Suppressor macrophage (primary cell): ENCODE measurements around the gene DOCK4.
A peak's percentile ranks its signal among the peaks of the same experiment; 100 is the strongest.

Source experiments
- DNase-seq, 4 experiments: peaks; one replicate each; pipeline ENCODE4 v3.0.0-alpha.2; 2020 to 2022

The DOCK4 gene

GRCh38 chr7:112220877-112221434, 14.8 kb upstream of the DOCK4 start:
- no peak for DNase-seq

GRCh38 chr7:112215787-112216186, 9.6 kb upstream of the DOCK4 start:
- DNase-seq, result no peak

GRCh38 chr7:112214883-112215282, 8.7 kb upstream of the DOCK4 start:
- no peak for DNase-seq

- no peak for DNase-seq
These were observed 8.1 kb upstream of the DOCK4 start for GRCh38 chr7:112214268-112214667.

- no peak for DNase-seq
These were observed 7.5 kb upstream of the DOCK4 start for GRCh38 chr7:112213735-112214134.

- no peak for DNase-seq
These were observed 6.4 kb upstream of the DOCK4 start for GRCh38 chr7:112212571-112212970.

GRCh38 chr7:112211348-112211907, 5.2 kb upstream of the DOCK4 start:
- DNase-seq, result no peak

- DNase-seq, result no peak
These were observed 1.6 kb upstream of the DOCK4 start for GRCh38 chr7:112207765-112208164.

- DNase-seq, result peak in 1 of 4 experiments; percentile 34
These were observed 893 bp upstream of the DOCK4 start for GRCh38 chr7:112206991-112207592.

GRCh38 chr7:112205343-112206237, 609 bp downstream of the DOCK4 start:
- peak; percentile 66 to 78 (median 73) for DNase-seq

GRCh38 chr7:112204499-112205342, 1.5 kb downstream of the DOCK4 start:
- peak; percentile 62 to 75 (median 69) for DNase-seq

- DNase-seq, result no peak
These were observed 2.8 kb downstream of the DOCK4 start for GRCh38 chr7:112203365-112203739.

- peak; percentile 72 to 78 (median 74) for DNase-seq
These were observed 3.4 kb downstream of the DOCK4 start for GRCh38 chr7:112202816-112203215.

GRCh38 chr7:112201839-112202238, 4.4 kb downstream of the DOCK4 start:
- DNase-seq, result no peak

GRCh38 chr7:112201411-112201810, 4.8 kb downstream of the DOCK4 start:
- no peak for DNase-seq

GRCh38 chr7:112199672-112200071, 6.5 kb downstream of the DOCK4 start:
- DNase-seq, result no peak

- peak in 2 of 4 experiments; percentile 57 to 71 for DNase-seq
These were observed 7.1 kb downstream of the DOCK4 start for GRCh38 chr7:112199035-112199655.

- no peak for DNase-seq
These were observed 8.9 kb downstream of the DOCK4 start for GRCh38 chr7:112197322-112197721.

GRCh38 chr7:112195717-112196116, 10.5 kb downstream of the DOCK4 start:
- no peak for DNase-seq

- no peak for DNase-seq
These were observed 12.2 kb downstream of the DOCK4 start for GRCh38 chr7:112193915-112194502.
